Amniotic stem cell (primary cell): ENCODE measurements around the gene MGAT4A.

Source experiments
- DNase-seq: peaks from one replicate; lab custom pipeline; 2025; lab: John Stamatoyannopoulos, UW

MGAT4A gene

GRCh38 chr2:98572211-98572610 is 158.7 kb downstream of the MGAT4A start:
- DNase-seq: no peak

GRCh38 chr2:98571796-98572195 is 159.1 kb downstream of the MGAT4A start:
- no peak for DNase-seq

- DNase-seq: no peak
These were observed 159.7 kb downstream of the MGAT4A start for GRCh38 chr2:98571121-98571701.

- DNase-seq: no peak
These were observed 160.6 kb downstream of the MGAT4A start for GRCh38 chr2:98570356-98570755.

GRCh38 chr2:98569915-98570314 is 161.0 kb downstream of the MGAT4A start:
- DNase-seq: no peak

GRCh38 chr2:98569197-98569793 is 161.6 kb downstream of the MGAT4A start:
- no peak for DNase-seq
